Measurements from ENCODE around the gene NUF2. TPM values are rescaled to one million over a fixed set of nuclear protein-coding genes. Genes with fewer than 3 reads are reported as not detected.

NUF2 gene
- total RNA-seq, 1 experiment from 2014 or later: 30.7 TPM

DNA sequence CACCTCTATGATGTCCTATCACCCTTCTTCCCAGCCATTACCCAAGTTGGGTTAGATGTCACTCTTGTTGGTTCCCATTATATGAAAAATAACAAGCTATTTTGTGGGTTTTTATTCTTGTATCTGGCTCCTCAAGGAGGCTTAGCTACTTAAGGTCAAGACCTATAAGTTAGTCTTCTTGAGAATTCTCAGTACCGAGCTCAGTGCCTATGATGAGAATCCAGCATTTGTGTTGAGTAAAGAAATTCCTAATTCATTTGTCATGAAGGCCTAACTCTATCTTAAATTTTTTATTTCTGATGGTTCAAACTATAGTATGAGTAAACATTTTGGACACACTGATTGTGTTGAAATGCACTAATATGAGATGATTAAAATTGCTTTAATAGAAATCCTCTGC is 15.9 kb downstream of the NUF2 start:
- H4K91ac ChIP-seq (ENCODE audit: insufficient read length, low read depth, low read length): no peak overlapping the region
- Mint-ChIP-seq H3K4me3 (no peak overlapping the region), H3K4me1 (no peaks in the 10 kb centered on the region), H3K36me3 (ENCODE audit: insufficient read depth in 1 of 3, low read depth in 3 of 3) (peaks cover 23 to 64% (median 54%) of the 10 kb centered on the region in 3 experiments; a peak in 6 of 7 replicates), H3K27me3 (ENCODE audit: low read depth) (no peaks in the 10 kb centered on the region), H3K27ac (no peak overlapping the region), H3K9me3 (0 out of 5 replicates have a peak, but pooled peaks cover 0 to 2% of the 10 kb centered on the region in 2 experiments)
- H2BK120ac ChIP-seq (ENCODE audit: low read depth, low read length, poor library complexity, severe bottlenecking): no peak overlapping the region
- no peak overlapping the region for H3K9ac ChIP-seq (ENCODE audit: extremely low read depth, insufficient read length, low read length)
- no peak overlapping the region for H2BK20ac ChIP-seq (ENCODE audit: low read depth, low read length, poor library complexity, severe bottlenecking)
- H3K79me1 ChIP-seq (ENCODE audit: insufficient read depth, low read depth, low read length, poor library complexity, severe bottlenecking): no peaks in the 10 kb centered on the region
- no peaks in the 10 kb centered on the region for H3K23me2 ChIP-seq (ENCODE audit: insufficient read length, low read depth, low read length, poor library complexity, severe bottlenecking)
- no peak overlapping the region for H3K56ac ChIP-seq (ENCODE audit: insufficient read length, low read depth, low read length)
- H2AK5ac ChIP-seq (ENCODE audit: insufficient read length, low read length): no peak overlapping the region
- H4K8ac ChIP-seq (replicated peaks; ENCODE audit: insufficient read length, low read depth, low read length): no peak overlapping the region
- H3K27ac ChIP-seq (ENCODE audit: insufficient read length, low read depth, low read length): no peak overlapping the region
- H2AFZ ChIP-seq (ENCODE audit: low read length): no peak overlapping the region
- no peaks in the 10 kb centered on the region for H3K4me1 ChIP-seq (ENCODE audit: insufficient read depth, low read length)
- no peaks in the 10 kb centered on the region for H3K27me3 ChIP-seq (ENCODE audit: insufficient read depth, low read length)
- DNase-seq: no peak
- H2BK5ac ChIP-seq (ENCODE audit: insufficient read length, low read length): no peak overlapping the region
- no peaks in the 10 kb centered on the region for H4K20me1 ChIP-seq (ENCODE audit: control insufficient read depth, insufficient read depth, insufficient read length)
- no peak overlapping the region for H3K4ac ChIP-seq (ENCODE audit: low read depth, low read length)
- no CpG with 5 or more reads among the region's 1 CpG for WGBS (ENCODE audit: extremely low coverage, insufficient read length, low lambda C conversion rate)
- TF ChIP-seq, protein P1, sequence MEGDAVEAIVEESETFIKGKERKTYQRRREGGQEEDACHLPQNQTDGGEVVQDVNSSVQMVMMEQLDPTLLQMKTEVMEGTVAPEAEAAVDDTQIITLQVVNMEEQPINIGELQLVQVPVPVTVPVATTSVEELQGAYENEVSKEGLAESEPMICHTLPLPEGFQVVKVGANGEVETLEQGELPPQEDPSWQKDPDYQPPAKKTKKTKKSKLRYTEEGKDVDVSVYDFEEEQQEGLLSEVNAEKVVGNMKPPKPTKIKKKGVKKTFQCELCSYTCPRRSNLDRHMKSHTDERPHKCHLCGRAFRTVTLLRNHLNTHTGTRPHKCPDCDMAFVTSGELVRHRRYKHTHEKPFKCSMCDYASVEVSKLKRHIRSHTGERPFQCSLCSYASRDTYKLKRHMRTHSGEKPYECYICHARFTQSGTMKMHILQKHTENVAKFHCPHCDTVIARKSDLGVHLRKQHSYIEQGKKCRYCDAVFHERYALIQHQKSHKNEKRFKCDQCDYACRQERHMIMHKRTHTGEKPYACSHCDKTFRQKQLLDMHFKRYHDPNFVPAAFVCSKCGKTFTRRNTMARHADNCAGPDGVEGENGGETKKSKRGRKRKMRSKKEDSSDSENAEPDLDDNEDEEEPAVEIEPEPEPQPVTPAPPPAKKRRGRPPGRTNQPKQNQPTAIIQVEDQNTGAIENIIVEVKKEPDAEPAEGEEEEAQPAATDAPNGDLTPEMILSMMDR (conservative IDR thresholded peaks at IDR 0.05): no peak
- H4K5ac ChIP-seq (ENCODE audit: insufficient read length, low read depth, low read length): no peak overlapping the region
- no peak overlapping the region for H2BK15ac ChIP-seq (ENCODE audit: low read depth, low read length)
- no peaks in the 10 kb centered on the region for H3K79me2 ChIP-seq (ENCODE audit: insufficient read depth, low read length)
- no peak overlapping the region for H3K14ac ChIP-seq (ENCODE audit: insufficient read depth, low read length)
- H3T11ph ChIP-seq (ENCODE audit: low read length): no peak overlapping the region
- no peak overlapping the region for H3K4me2 ChIP-seq (ENCODE audit: insufficient read depth, insufficient read length, low read length)
- no peaks in the 10 kb centered on the region for H3K9me3 ChIP-seq (ENCODE audit: control insufficient read depth, low read depth, low read length)
- no peak overlapping the region for H2BK12ac ChIP-seq (ENCODE audit: insufficient read length, low read depth, low read length)
- H3K23ac ChIP-seq (ENCODE audit: insufficient read length, low read depth, low read length): no peak overlapping the region
- H3K18ac ChIP-seq (ENCODE audit: insufficient read length, low read depth, low read length): no peak overlapping the region

Measured in H9 (cell line).